Vagina (tissue), 2 donors: ENCODE measurements around the gene CHD6.

Experiments used
- POLR2A ChIP-seq, 2 donors: fragments of 450-650 bp; IDR thresholded peaks; one replicate each; pipeline ENCODE4 v1.6.1; 2017; ENCODE audit warnings: antibody characterized with exemption in 2 of 2, mild to moderate bottlenecking in 2 of 2, moderate library complexity in 2 of 2
- TF ChIP-seq, protein P1 (sequence below), 3 experiments: fragments of 450-650 bp in 2 of 3; fragments of 200-600 bp in 1 of 3; sonication (generic) in 1 of 3; IDR thresholded peaks; one replicate each; pipeline ENCODE4 v1.5.1; 2017 to 2019; ENCODE audit warnings: antibody characterized with exemption in 3 of 3, mild to moderate bottlenecking in 2 of 3, moderate library complexity in 2 of 3

DNA sequence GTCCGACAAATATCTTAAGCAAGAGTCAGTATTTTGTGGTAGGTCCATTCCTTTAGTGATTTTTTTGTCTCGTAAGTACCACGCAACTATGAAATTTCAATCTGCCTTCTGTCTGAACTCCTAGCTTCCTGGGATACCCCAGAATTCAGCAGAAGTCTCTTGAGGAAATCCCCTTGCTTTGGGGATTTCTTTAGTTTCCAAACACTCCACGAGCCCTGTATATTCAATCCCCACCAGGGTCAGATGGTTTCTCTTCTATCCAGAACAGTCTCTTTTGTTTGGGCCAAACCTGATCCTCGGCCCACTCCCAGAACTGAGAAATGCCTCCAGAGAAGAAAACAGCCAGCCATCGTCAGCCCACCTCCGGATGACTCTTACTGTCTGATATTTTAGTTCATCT, 113.0 kb downstream of the CHD6 start:
- TF ChIP-seq, protein P1, sequence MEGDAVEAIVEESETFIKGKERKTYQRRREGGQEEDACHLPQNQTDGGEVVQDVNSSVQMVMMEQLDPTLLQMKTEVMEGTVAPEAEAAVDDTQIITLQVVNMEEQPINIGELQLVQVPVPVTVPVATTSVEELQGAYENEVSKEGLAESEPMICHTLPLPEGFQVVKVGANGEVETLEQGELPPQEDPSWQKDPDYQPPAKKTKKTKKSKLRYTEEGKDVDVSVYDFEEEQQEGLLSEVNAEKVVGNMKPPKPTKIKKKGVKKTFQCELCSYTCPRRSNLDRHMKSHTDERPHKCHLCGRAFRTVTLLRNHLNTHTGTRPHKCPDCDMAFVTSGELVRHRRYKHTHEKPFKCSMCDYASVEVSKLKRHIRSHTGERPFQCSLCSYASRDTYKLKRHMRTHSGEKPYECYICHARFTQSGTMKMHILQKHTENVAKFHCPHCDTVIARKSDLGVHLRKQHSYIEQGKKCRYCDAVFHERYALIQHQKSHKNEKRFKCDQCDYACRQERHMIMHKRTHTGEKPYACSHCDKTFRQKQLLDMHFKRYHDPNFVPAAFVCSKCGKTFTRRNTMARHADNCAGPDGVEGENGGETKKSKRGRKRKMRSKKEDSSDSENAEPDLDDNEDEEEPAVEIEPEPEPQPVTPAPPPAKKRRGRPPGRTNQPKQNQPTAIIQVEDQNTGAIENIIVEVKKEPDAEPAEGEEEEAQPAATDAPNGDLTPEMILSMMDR (IDR thresholded peaks at IDR 0.05) = no peak
- no peak for TF ChIP-seq POLR2A (IDR thresholded peaks at IDR 0.05)
